OCI-LY7 (cell line): ENCODE results near the gene ZNF423.

Source experiments
- EZH2phosphoT487 ChIP-seq: fragments of 200-600 bp; sonication (generic); IDR thresholded peaks from 2 replicates; pipeline ENCODE4 v1.6.1; 2018; ENCODE audit warnings: low read depth, borderline replicate concordance, mild to moderate bottlenecking, mixed run types, antibody characterized with exemption, low read length, moderate library complexity, mixed read lengths
- TF ChIP-seq, protein P1 (sequence below): fragments of 200-600 bp; sonication (generic); conservative IDR thresholded peaks from 2 replicates; pipeline ENCODE4 v1.5.1; 2014; ENCODE audit warnings: mild to moderate bottlenecking, antibody characterized with exemption, low read length, moderate library complexity, mixed read lengths

DNA sequence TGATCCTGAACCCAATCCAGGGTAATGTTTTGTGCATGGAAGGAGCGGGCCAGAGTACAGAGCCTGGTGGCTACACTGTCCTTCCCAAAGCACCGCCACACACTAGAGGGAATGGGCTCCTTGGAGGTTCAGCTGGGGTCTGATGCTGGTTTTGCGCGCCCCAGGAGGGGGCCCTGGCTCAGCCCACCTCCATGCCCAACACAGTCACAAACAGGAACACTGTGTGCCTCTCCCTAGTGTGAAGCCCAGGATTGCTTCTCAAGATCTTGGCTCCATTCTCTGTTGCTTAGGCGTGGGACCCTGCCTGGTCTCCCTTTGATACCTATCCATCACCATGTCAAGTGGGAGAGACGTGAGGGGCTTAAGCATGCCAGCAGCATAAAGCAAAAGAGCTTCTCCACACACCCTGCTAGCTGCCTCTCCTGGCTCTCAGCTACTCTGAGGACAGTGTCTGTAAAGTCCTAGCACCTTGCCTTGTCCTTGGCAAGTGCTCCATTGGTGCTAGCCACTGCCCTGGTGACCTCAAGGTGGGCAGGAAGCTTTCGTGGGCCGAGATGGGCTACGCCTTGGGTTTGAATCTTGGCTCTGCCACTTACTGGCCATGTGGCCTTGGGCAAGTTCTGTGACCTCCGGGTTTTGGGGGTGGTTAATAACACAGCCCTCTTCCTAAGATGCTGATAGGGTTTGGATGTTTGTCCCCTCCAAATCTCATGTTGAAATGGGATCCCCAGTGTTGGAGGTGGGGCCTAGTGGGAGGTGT lies 360.1 kb downstream of the ZNF423 start:
- TF ChIP-seq, protein P1, sequence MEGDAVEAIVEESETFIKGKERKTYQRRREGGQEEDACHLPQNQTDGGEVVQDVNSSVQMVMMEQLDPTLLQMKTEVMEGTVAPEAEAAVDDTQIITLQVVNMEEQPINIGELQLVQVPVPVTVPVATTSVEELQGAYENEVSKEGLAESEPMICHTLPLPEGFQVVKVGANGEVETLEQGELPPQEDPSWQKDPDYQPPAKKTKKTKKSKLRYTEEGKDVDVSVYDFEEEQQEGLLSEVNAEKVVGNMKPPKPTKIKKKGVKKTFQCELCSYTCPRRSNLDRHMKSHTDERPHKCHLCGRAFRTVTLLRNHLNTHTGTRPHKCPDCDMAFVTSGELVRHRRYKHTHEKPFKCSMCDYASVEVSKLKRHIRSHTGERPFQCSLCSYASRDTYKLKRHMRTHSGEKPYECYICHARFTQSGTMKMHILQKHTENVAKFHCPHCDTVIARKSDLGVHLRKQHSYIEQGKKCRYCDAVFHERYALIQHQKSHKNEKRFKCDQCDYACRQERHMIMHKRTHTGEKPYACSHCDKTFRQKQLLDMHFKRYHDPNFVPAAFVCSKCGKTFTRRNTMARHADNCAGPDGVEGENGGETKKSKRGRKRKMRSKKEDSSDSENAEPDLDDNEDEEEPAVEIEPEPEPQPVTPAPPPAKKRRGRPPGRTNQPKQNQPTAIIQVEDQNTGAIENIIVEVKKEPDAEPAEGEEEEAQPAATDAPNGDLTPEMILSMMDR = no peak
- no peak for TF ChIP-seq EZH2phosphoT487
